Fibroblast of skin of left biceps (primary cell): ENCODE data around the gene PKD1.
"Not testable (repeated sequence)": the region's sequence is repeated elsewhere in the genome, so short reads cannot be mapped to it uniquely, and the experiment has no call there.

Experiments
- DNase-seq, 2 experiments: peaks; one replicate each; pipeline ENCODE4 v3.0.0-alpha.2; 2013; ENCODE audit warnings: low read depth in 2 of 2

PKD1 gene

GRCh38 chr16:2150418-2151187 lies 14.9 kb upstream of the PKD1 start:
- no peak for DNase-seq

- DNase-seq = no peak
Measured at GRCh38 chr16:2149630-2150417, 14.1 kb upstream of the PKD1 start.

GRCh38 chr16:2148714-2149629 lies 13.3 kb upstream of the PKD1 start:
- no peak for DNase-seq

- no peak for DNase-seq
Measured at GRCh38 chr16:2147981-2148671, 12.4 kb upstream of the PKD1 start, which contains the start of gene RAB26. Gene RAB26, plus strand, starts transcription at chr16:2148625. Its CDS starts 159 bp downstream, at chr16:2148784.

GRCh38 chr16:2147378-2147777 lies 11.7 kb upstream of the PKD1 start:
- no peak for DNase-seq

- DNase-seq = no peak
Measured at GRCh38 chr16:2145843-2146242, 10.1 kb upstream of the PKD1 start.

- no peak for DNase-seq
Measured at GRCh38 chr16:2143878-2144485, 8.3 kb upstream of the PKD1 start.

- DNase-seq = no peak
Measured at GRCh38 chr16:2142942-2143877, 7.5 kb upstream of the PKD1 start.

GRCh38 chr16:2135071-2135470 lies 627 bp downstream of the PKD1 start:
- DNase-seq = not testable (repeated sequence)

- DNase-seq = not testable (repeated sequence)
Measured at GRCh38 chr16:2133797-2134196, 1.9 kb downstream of the PKD1 start.

GRCh38 chr16:2129890-2130447 lies 5.7 kb downstream of the PKD1 start:
- not testable (repeated sequence) for DNase-seq

- DNase-seq = not testable (repeated sequence)
Measured at GRCh38 chr16:2129251-2129650, 6.4 kb downstream of the PKD1 start.

- DNase-seq = not testable (repeated sequence)
Measured at GRCh38 chr16:2127630-2128280, 7.9 kb downstream of the PKD1 start.

- not testable (repeated sequence) for DNase-seq
Measured at GRCh38 chr16:2126928-2127556, 8.7 kb downstream of the PKD1 start.

GRCh38 chr16:2126161-2126743 lies 9.4 kb downstream of the PKD1 start:
- DNase-seq = not testable (repeated sequence)

GRCh38 chr16:2125609-2126008 lies 10.1 kb downstream of the PKD1 start:
- DNase-seq = not testable (repeated sequence)

GRCh38 chr16:2124694-2125444 lies 10.8 kb downstream of the PKD1 start:
- peak in 1 of 2 experiments; percentile 32 for DNase-seq
